Measurements from ENCODE around the gene ZNF892.

ZNF892 gene

DNA sequence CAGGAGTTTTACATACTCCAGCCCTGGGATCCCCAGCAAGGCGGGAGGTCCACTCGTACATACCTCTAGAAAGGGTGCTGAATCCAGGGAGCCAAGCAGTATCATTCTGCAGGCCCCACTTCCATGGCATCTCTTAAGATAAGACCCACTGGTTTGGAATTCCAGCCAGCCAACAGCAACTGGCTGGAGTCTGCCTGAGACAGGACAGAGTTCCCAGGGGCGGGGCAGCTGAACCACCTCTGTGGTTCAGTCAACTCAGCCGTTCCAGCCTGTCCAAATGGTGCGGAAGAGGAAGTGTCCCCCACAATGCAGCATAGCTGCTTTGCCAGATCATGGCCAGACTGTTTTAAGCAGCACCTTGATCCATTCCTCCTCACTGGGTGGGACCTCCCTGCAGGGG lies 33.2 kb downstream of the ZNF892 start:
- no peak for TF ChIP-seq CEBPB (IDR thresholded peaks at IDR 0.05)
- TF ChIP-seq RAD21 (IDR thresholded peaks at IDR 0.05; ENCODE audit: low read depth): no peak
- TF ChIP-seq FOXM1 (IDR thresholded peaks at IDR 0.05; ENCODE audit: borderline replicate concordance, low read depth): no peak
- no peak for TF ChIP-seq TCF12 (IDR thresholded peaks at IDR 0.05; ENCODE audit: low read depth)
- TF ChIP-seq ZBTB7A (IDR thresholded peaks at IDR 0.05; ENCODE audit: low read depth): no peak
- TF ChIP-seq MAX (IDR thresholded peaks at IDR 0.05): no peak
